GM21515 (cell line): ENCODE results near the gene KCNQ1.

Experiments
- ATAC-seq: cut with Tn5 transposase; IDR thresholded peaks from one replicate; pipeline ENCODE4 v1.9.1; 2021; ENCODE audit not compliant: unreplicated experiment

KCNQ1 gene

DNA sequence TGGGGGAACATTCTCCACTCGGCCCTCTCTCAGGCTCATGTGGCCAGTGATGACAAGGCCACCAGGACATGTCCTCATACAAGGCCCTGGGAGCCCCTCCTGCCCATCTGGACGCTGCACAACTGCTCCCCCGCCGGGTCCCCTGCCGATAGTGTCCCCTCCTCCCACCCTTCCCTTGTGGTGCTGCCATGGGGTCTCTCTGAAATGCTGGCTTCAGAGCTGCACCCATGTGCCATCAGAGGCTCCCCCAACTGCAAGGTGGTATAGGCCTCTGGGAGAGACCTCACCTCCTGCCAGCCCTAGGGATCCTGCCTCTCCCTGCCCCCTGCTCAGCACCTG, 142.0 kb downstream of the KCNQ1 start:
- ATAC-seq, result no peak

DNA sequence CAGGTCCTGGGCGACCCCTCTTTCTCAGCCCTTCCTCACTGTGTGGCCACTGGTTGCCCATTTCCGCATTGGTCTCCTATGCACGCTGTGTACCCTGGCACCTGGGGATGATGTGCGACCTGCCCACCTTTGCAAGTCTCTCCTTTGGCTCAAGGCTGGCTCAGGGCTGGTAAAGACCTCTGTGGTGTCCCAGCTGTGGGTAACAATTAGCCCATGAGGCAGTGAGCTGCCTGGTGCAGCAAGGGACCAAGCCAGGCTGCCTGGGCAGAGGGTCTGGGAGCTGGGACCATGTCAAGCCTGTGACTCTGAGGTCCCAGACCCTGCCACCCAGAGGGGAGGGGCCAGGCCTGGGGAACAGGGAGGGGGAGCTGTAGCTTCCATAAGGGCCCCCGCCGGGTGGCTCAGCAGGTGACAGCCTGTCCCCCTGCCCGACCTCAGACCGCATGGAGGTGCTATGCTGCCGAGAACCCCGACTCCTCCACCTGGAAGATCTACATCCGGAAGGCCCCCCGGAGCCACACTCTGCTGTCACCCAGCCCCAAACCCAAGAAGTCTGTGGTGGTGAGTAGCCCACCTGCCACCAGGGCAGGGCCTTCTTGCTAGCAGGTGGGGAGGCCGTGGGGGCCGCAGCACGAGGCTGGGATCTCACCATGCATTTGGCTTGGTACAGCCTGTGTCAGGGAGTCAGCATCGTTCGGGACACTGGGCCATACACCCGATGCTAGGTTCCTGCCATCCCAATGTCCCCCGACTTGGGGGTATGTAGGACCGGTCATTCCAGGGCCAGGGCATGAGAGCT, 142.5 kb downstream of the KCNQ1 start:
- no peak for ATAC-seq

DNA sequence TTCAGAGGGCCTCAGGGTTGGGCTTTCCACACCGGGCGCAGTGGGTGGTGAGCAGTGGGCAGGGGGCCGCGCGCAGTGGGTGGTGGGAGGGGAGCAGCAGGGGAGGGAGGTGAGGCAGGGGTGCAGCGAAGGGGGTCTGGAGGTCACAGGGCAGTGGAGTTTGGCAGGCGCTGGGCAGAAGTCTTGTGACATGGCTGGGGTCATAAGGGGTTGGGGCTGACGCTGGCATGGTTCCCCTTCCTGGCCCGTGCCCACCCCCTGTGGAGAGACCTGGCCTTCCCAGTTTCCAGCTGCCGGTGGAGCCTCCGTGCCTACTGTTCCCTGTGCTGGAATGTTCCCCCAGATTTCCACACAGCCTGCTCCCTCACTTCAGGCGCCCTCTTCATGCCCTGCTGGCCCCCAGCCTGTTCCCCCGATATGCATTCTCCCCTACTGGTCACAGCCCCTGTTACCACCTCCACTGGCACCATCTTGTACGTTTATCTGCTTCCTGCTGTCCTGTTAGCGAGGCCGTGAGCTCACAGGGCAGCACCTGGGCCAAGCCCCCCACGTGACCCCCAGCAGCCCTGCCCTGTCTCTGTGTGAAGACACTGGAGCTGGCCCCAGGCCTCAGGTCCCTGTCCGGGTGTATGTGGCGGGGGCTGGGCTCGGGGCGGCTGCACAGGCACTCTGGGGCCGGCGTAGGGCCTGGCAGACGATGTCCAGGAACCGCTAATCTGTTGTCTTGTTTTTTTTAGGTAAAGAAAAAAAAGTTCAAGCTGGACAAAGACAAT, 143.4 kb downstream of the KCNQ1 start:
- ATAC-seq, result no peak

DNA sequence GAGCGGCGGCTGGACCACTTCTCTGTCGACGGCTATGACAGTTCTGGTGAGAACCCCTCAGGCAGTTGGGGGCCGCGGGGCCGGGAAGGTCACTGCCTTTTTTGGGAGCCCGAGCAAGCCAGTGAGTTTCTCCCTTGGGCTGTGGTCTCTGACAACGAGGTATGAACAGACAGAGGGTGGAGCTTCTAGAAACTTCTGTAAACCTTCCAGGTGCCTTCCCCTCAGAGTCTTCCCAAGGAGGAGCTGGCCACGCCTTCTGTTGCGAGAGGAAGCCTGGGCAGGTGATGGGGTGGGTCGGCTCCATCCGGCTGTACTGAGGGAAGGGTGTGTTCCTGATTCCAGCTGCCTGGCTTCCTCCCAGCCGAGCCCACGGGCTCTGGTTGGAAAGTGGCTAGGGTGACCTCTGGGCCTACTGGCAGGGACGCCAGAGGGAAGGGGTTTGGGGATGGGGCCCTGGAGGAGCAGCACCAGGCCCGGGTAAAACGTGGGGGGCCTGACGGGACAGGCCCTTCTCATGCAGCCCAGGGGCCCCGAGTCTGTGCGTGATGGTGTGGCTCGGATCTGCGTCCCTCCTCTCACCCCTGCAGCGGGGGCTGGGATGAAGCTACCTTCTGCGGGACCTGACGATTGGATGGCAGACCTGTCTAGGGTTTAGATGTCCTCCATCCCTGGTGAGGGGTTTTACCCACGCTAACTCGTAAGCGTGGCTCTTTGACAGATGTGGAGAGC, 144.2 kb downstream of the KCNQ1 start:
- ATAC-seq, result no peak

DNA sequence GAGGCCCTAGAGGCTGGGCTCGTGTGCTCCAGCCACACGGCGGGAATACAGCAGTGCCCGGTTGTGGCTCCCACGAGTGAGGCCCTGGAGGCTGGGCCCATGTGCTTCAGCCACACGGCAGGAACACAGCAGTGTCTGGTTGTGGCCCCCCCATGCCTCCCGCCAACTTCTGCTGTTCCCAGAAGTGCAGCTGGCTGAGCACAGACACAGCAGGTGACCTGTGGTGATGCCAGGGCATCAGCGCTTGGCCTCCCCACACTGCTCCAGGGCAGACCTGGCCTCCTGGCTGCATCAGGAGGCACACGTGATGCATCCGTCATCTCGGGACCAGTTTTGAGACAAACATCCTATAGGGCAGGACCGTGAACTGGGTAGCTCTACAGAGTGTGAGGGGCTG, 144.7 kb downstream of the KCNQ1 start:
- ATAC-seq, result no peak

DNA sequence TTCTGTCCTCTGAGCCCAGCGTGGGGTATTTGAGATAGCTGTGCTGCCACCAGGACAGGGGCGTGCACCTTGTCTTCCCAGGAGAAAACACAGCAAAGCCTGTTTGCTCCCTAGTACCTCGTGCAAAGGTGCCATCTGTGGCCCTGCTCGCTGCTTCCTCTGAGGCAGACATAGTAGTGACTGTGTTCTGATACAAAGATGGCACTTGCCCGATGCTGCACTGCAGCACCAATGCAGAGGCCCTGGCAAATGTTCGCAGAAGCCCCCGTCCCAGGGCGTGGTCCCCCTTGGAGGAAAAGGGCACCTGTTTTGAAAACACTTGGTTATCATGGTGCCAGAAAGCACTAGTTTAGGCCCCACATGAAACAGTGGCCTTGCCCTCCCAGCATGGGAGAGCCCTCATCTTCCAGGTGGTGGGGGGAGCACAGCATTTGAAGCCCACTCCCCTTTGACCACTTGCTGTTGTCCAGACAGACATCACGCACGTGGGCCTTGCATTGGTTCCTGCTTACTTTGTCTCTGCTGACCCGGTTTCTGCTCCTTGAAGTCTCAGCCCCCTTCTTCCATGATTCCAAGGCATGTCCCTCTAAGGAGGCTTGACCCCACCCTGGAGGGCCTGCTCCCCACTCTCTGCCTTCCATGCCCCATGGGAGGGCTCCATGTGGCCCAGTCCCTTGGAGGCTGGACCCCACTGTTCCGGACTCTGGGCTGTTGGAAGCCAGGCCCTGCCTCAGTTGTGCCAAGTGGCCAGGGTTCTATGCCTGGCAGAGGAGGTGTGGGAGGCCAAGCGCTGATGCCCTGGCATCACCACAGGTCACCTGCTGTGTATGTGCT, 145.5 kb downstream of the KCNQ1 start:
- ATAC-seq, result no peak

DNA sequence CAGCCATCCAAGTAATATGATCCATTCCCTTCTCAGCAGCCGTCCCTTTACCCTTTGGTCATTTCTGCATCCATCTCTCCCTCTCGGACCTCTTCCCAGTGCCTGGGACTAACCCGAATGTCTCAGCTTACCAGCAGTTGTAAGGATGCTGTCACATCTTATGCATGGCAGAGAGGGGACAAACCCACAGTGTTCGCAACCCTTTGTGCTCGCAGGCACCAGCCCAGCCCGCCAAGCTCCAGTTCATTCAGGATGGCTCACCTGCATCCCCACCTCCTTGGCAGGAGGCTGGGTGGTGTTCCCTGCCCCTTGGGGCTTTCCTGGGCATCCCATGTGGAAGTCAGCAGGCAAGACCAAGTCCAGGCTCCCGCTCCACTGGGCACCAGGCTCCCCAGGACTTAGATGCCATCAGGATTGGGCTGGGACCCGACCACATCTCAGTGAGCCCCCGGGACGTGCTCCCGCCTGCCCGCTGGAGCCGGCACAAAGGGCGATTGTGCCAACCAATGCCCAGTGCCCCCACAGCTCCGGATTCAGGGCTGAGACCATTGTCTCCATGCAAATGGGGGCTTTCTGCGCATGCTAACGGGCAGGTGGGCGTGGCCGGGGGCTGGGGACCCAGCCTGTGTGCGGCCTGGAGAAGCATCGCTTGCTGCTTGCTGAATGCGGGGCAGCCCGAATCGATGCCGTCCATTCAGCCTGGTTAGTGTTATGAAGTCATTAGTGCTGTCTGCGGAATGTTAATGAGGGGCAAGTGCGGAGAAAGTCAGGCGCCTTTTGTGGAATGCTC, 146.4 kb downstream of the KCNQ1 start:
- ATAC-seq, result no peak

DNA sequence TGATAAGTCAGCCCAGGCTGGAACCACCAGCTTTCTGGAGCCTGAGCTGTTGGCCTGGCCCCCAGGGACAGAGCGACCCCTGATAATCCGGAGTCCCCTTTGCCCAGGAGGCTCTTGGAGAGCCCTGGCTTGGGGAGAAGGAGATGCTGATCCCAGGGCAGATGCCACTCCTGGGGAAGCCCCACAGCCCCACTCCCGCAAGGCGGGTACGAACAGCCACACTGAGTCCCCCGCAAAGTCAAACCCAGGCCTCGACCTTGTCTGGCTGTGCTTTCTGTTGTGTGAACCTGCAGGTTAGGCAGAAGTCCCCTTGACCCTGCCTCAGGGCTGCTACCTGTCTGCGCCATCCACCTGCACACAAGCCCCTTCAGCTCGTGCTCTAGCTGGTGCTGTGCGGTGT, 147.0 kb downstream of the KCNQ1 start:
- no peak for ATAC-seq

DNA sequence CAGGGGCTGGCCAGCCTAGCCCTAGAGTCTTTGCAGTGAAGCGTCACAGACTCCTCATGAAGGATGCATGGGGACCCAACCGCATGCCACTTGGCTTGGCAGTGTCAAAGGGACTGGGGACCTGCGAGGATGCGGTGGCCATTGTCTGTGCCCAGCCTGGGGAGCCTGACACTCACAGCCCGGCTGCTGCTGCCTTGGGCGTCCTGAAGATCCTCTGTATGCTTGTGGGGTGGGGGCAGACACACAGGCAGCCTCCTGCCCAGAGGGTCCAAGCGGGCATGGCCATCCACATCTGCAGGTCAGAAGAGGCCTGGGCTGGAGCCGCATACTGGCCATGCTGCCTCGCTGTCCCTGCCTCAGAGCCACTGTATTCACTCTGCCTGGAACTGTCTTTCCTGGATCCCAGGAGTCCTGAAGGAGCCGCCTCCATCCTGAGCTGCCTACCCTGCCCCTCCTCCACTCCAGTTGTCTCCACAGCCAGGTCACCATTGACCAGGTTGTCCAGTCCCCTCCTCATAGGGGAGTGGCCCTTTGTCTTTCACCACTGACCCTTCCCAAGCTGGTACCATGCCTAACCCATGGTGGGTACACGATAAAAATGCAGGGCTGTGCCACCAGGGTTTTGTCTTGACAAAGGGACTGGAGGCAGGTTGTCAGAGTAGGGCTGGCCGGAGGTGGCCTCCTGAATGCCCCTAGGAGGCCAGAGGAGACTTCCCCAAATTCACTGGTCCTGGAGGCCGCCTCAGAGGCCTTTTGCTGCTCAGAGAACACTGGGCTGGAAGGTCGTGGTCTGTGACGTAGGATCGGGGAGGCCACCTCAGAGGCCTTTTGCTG, 148.0 kb downstream of the KCNQ1 start:
- ATAC-seq, result no peak

DNA sequence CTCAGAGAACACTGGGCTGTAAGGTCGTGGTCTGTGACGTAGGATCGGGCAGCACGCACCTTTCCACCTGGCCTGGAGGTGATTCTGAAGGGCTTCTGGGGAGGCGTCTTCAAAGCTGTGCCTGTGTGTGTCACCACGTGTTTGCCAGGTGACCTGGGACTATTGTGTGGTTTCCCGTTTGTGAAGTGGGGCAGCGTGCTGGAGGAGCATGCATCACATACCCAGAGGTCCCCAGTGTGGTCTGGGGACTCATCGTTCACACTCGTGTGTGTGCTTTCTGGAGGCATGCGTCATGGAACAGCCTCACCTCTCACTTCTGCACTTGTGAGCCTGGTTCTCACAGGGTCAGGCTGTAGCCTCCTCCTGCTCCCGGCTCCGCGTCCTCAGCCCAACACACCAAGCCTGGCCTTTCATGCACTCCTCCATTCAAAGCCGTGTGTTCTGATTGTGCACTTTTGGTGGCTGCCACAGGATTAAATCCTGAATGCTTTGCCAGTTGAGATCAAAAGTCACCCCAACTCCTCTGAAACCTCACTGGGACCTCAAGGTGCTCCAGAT, 148.7 kb downstream of the KCNQ1 start:
- ATAC-seq, result no peak

DNA sequence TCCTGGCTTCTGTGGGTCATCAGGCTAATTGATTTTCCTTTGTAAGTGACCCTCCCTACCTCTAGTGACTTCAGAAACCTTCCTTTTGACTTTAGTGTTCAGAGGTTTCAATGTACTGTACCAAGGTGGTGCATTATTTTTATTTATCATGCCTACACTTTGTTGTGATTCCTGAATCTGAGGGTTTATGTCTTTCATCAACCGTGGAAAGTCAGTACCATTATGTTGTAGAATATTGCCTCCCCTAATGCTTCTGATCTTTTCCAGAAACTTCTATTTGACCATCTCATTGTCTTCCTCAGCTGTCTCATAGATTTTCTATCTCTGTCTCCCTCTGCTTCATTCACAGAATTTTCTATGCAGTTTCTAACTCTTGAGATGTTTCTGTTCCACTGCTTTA, 149.5 kb downstream of the KCNQ1 start:
- ATAC-seq, result no peak

DNA sequence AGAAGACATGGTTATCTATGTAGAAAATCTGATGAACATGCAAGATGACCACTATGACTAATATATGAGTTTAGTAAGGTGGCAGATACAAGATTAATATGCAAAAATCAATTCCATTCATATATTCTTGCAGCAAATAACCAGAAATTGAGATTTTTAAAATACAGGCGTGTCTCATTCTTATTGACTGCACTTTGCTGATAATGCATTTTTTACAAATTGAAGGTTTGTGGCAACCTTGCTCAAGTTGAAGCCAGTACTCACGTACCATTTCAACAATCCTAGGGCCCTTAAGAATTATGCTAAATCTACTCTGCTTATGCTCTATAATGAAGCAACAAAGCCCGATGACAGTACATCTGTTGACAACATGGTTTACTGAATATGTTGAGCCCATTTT, 150.4 kb downstream of the KCNQ1 start:
- no peak for ATAC-seq

DNA sequence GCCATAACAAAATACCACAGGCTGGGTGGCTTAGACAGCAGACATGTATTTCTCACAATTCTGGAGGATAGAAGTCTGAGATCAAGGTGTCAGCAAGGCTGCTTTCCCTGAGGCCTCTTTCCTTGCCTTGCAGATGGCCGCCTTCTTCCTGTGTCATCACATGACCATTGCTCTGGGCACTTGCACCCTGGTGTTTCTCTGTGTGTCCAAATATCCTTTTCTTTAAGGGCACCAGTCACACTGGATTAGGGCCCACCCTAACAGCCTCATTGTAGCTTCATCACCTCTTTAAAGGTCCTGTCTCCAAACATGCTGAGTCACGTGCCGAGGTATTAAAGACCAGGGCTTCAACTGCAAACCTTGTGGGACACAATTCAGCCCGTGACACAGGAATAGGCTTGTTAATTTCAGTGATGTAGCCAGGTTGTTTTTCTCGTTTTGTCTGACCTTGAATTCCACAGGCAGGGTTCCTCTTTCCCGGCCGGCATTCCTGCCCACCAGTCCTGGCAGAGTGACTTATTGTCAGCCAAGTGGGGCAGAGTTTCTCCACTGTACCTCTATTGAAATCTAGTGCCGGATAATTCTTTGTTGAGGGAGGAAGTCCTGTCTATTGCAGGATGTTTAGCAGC, 154.9 kb downstream of the KCNQ1 start:
- ATAC-seq, result no peak

DNA sequence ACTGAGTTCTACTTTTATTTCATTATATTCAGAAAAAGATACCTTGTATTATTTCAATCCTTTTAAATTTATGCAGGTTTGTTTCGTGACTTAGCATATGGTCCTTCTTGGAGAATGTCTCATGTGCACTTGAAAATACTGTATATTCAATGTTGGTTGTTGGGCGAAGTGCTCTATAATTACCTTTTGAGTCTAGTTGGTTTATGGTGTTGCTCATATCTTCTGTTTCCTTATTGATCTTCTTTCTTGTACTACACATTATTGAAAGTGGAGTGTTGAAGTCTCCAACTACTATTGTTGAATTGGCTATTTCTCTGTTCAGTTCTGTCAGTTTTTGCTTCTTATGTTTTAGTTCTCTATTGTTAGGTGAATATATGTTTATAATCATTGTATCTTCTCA, 164.5 kb downstream of the KCNQ1 start:
- ATAC-seq, result no peak

DNA sequence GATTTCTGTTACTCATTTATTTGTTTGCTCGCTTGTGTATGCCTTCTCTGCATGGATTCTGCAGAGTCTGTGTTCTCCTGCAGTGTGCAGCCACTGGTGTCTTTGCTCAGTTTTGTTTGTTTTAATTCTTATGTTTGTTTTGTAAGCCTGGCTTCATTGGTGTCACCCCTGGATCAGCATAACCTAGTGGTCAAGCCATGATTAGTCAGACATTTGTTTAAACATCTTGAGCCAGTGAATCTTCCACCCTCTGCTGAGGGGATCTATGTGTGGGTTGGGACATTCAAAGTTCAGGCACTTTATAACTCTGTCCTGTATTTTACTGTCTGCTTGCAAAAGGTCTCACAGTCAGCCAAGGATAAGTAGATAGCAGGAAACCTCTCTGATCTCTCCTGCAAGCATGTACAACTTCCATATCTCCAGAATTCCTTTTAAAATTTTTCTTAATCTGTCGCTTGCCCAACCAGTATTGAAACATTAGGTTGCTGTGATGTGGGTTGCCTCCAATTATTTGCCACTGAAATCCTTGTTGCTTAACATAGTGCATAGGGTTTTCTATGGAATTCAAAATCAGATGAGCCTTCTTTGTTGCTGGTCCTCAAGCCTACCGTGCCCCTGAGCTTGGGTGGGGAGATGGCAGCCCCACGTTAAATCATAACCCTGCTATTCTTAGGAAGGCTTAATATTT, 168.2 kb downstream of the KCNQ1 start:
- no peak for ATAC-seq

DNA sequence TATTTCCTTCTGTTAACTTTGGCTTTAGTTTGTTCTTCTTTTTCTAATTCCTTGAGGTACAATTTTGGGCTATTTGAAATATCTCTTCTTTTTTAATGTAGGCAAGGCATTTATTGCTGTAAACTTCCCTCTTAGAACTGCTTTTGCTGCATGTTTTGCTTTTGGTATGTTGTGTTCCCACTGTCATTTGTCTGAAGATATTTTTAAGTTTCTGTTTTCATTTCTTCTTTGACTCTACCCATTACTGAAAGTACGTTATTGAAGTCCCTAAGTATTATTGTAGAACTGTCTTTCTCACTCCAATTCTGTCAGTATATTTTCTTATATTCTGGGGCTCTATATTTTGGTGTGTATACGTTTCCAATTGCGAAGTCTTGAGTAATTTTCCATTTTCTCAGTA, 177.1 kb downstream of the KCNQ1 start:
- no peak for ATAC-seq

DNA sequence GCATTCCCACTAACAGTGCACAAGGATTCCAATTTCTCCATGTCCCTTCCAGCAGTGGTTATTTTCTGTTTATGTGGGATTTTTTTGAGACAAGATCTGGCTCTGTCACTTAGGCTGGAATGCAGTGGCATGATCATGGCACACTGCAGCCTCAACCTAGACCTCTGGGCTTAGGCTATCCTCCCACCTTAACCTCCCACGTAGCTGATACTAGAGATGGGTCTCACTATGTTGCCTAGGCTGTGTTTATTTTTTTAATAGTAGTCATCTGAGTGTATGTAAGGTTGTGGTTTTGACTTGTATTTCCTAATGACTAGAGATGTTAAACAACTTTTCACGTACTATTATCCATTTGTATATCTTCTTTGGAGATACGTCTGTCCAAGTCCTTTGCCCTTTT, 180.4 kb downstream of the KCNQ1 start:
- ATAC-seq, result no peak

DNA sequence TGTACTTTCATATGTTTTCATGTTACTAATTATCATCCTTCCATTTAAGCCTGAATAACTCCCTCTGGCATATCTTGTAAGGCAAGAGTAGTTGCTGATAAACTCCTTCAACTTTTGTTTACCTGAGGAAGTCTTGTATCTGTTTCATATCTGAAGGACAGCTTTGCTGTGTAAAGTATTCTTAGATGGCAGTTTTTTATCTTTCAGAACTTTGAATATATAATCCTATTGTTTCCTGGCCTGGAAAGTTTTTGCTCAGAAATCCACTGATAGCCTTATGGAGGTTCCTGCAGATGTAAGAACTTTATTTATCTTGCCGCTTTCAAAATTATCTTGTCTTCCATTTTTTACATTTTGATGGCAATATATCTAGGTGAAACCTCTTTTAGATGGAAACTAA, 185.9 kb downstream of the KCNQ1 start:
- no peak for ATAC-seq
